RPMI8226 (cell line): ENCODE measurements around the gene ARHGAP26.

Source experiments
- DNase-seq: peaks from one replicate; pipeline ENCODE4 v3.0.0-alpha.2; 2015

The ARHGAP26 gene

GRCh38 chr5:142853682-142854081, 83.5 kb downstream of the ARHGAP26 start:
- no peak for DNase-seq

- no peak for DNase-seq
These were observed 86.1 kb downstream of the ARHGAP26 start for GRCh38 chr5:142856269-142856782.

- no peak for DNase-seq
These were observed 87.2 kb downstream of the ARHGAP26 start for GRCh38 chr5:142857405-142857804.

GRCh38 chr5:142859037-142859436, 88.9 kb downstream of the ARHGAP26 start:
- DNase-seq: no peak

- peak; percentile 70 for DNase-seq
These were observed 90.1 kb downstream of the ARHGAP26 start for GRCh38 chr5:142860270-142860669.

GRCh38 chr5:142861011-142861410, 90.8 kb downstream of the ARHGAP26 start:
- DNase-seq: no peak

GRCh38 chr5:142862594-142862993, 92.4 kb downstream of the ARHGAP26 start:
- no peak for DNase-seq

GRCh38 chr5:142863856-142864255, 93.7 kb downstream of the ARHGAP26 start:
- DNase-seq: no peak

GRCh38 chr5:142864290-142865260, 94.4 kb downstream of the ARHGAP26 start:
- DNase-seq: no peak

GRCh38 chr5:142865631-142866030, 95.5 kb downstream of the ARHGAP26 start:
- no peak for DNase-seq

- peak; percentile 79 for DNase-seq
These were observed 96.5 kb downstream of the ARHGAP26 start for GRCh38 chr5:142866563-142867275.

- peak; percentile 85 for DNase-seq
These were observed 99.7 kb downstream of the ARHGAP26 start for GRCh38 chr5:142869886-142870285.

- no peak for DNase-seq
These were observed 100.6 kb downstream of the ARHGAP26 start for GRCh38 chr5:142870532-142871362.

- DNase-seq: no peak
These were observed 101.4 kb downstream of the ARHGAP26 start for GRCh38 chr5:142871363-142872193.

- no peak for DNase-seq
These were observed 102.0 kb downstream of the ARHGAP26 start for GRCh38 chr5:142872217-142872616.

- DNase-seq: peak; percentile 39
These were observed 102.6 kb downstream of the ARHGAP26 start for GRCh38 chr5:142872795-142873194.

- DNase-seq: no peak
These were observed 103.7 kb downstream of the ARHGAP26 start for GRCh38 chr5:142873831-142874230.

GRCh38 chr5:142874540-142874939, 104.4 kb downstream of the ARHGAP26 start:
- DNase-seq: no peak

GRCh38 chr5:142875936-142876335, 105.8 kb downstream of the ARHGAP26 start:
- no peak for DNase-seq

- no peak for DNase-seq
These were observed 106.6 kb downstream of the ARHGAP26 start for GRCh38 chr5:142876817-142877216.

- no peak for DNase-seq
These were observed 107.9 kb downstream of the ARHGAP26 start for GRCh38 chr5:142878111-142878510.

- peak; percentile 85 for DNase-seq
These were observed 108.5 kb downstream of the ARHGAP26 start for GRCh38 chr5:142878638-142879037.
